Lung (tissue), 12 donors: ENCODE results near the gene ZFAND6. TPM values are rescaled to one million over a fixed set of nuclear protein-coding genes. Genes with fewer than 3 reads are reported as not detected.
A peak's percentile ranks its signal among the peaks of the same experiment; 100 is the strongest.

Experiments
- ATAC-seq: fragments of 200-7000 bp; cut with Tn5 transposase; one replicate; pipeline ENCODE4 v1.9.1; 2020; ENCODE audit warnings: moderate number of reproducible peaks; ENCODE audit not compliant: insufficient read depth, low FRiP score
- DNase-seq, 3 donors: peaks; one replicate each; pipeline ENCODE4 v3.0.0-alpha.2; 2013 to 2017
- H3K27ac ChIP-seq, 2 donors: one replicate each; pipeline ENCODE4 v1.5.1; 2013; ENCODE audit warnings: mild to moderate bottlenecking in 2 of 2, moderate library complexity in 2 of 2, control low read depth in 1 of 2, inconsistent platforms in 1 of 2, low read depth in 1 of 2, low read length in 1 of 2
- H3K27me3 ChIP-seq, 3 donors: one replicate each; pipeline ENCODE4 v1.5.1; 2013; ENCODE audit warnings: low read length in 2 of 3; ENCODE audit not compliant: control insufficient read depth in 3 of 3, insufficient read depth in 3 of 3
- H3K36me3 ChIP-seq, 4 donors: one replicate each; pipeline ENCODE4 v1.5.1; 2013; ENCODE audit warnings: low read length in 4 of 4, mild to moderate bottlenecking in 1 of 4, moderate library complexity in 1 of 4; ENCODE audit not compliant: control insufficient read depth in 4 of 4, insufficient read depth in 4 of 4
- H3K4me1 ChIP-seq, 5 donors: one replicate each; pipeline ENCODE4 v1.5.1; 2013; ENCODE audit warnings: low read length in 5 of 5, mild to moderate bottlenecking in 2 of 5, moderate library complexity in 1 of 5; ENCODE audit not compliant: control insufficient read depth in 5 of 5, insufficient read depth in 5 of 5
- H3K4me3 ChIP-seq: one replicate; pipeline ENCODE4 v1.5.1; 2013; ENCODE audit warnings: mild to moderate bottlenecking, control low read depth, moderate library complexity
- H3K9ac ChIP-seq, 2 donors: one replicate each; pipeline ENCODE4 v1.5.1; 2013; ENCODE audit warnings: low read length in 2 of 2, control low read depth in 1 of 2; ENCODE audit not compliant: insufficient read depth in 1 of 2
- H3K9me3 ChIP-seq, 4 donors: one replicate each; pipeline ENCODE4 v1.5.1; 2013; ENCODE audit warnings: low read length in 3 of 4, mild to moderate bottlenecking in 1 of 4, moderate library complexity in 1 of 4; ENCODE audit not compliant: control insufficient read depth in 4 of 4, insufficient read depth in 3 of 4
- CTCF ChIP-seq: IDR thresholded peaks from 2 replicates; pipeline ENCODE4 v1.5.1; 2012; ENCODE audit warnings: mild to moderate bottlenecking; ENCODE audit errors: control extremely low read depth, extremely low read depth
- WGBS, 2 donors: extraction: QIAGEN DNeasy Blood & Tissue Kit; methylation state at CpG; one replicate each; pipeline ENCODE4 v1.1.7; 2013; 5-methylcytosine and 5-hydroxymethylcytosine counted together
- polyA plus RNA-seq, 2 donors: library from polyadenylated mRNA; stranded (reverse); fragments of 200-250 nt; gene quantifications; one replicate each; pipeline ENCODE4 v1.2.1, GENCODE V29; 2013
- total RNA-seq, 2 donors: library from RNA; depleted of rRNA in 1 of 2; stranded (reverse); fragments of >200 nt in 1 of 2; gene quantifications; one replicate each; pipeline ENCODE4 v1.2.1, GENCODE V29; 2014 to 2021
- donor health status: control.
- donor health status: control.
- donor health status: Bipolar disorder and iron deficiency.
- donor health status: healthy.
- donor health status: DM: yes; HTN: yes; CAD: no.

The ZFAND6 gene
- total and polyA plus RNA-seq, 4 donors = 49.6 to 160 (median 81.4) TPM

DNA sequence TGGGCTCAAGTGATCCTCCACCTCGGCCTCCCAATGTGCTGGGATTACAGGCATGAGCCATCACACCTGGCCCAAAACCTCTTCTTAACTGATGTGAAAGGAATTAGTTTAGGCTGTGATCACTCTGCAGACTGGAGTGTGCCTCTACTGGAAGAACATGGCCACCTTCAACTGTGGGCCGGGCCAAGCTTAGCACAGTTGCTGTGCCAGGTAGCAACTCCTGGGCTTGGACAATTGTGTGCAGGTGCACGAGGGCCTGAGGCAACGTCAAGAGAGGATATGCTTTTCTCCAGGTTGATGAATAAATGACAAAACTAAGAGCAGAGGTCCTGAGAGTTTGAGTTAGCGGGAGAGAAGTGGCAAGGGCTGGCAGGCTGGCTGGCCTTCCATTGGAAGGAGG is 99.8 kb downstream of the ZFAND6 start:
- Histone ChIP-seq H3K4me1 (peaks cover 0 to 45% (median 32%) of the 10 kb centered on the region in 5 donors), H3K36me3 (peaks cover 0 to 30% (median 14%) of the 10 kb centered on the region in 4 donors), H3K9ac (no peak overlapping the region), H3K27ac (no peak overlapping the region), H3K27me3 (no peaks in the 10 kb centered on the region), H3K4me3 (no peak overlapping the region), H3K9me3 (no peaks in the 10 kb centered on the region)
- DNase-seq = no peak
- ATAC-seq = no peak
- no peak for TF ChIP-seq CTCF
- WGBS, 2 donors = 97 to 98% methylated on average over 5 of the region's 5 CpGs

GRCh38 chr15:80159811-80160569 is 100.5 kb downstream of the ZFAND6 start:
- Histone ChIP-seq H3K9me3 (no peaks in the 10 kb centered on the region), H3K36me3 (peaks cover 0 to 32% (median 14%) of the 10 kb centered on the region in 4 donors), H3K27me3 (no peaks in the 10 kb centered on the region), H3K4me1 (peaks cover 0 to 39% (median 26%) of the 10 kb centered on the region in 5 donors), H3K27ac (peak overlapping the region in 1 of 2 donors; percentile 92), H3K4me3 (no peak overlapping the region), H3K9ac (no peak overlapping the region)
- WGBS, 2 donors = 88 to 92% methylated on average over 12 of the region's 12 CpGs
- DNase-seq (no peak), ATAC-seq (no peak)
- no peak for TF ChIP-seq CTCF

- Histone ChIP-seq H3K4me1 (peaks cover 0 to 39% (median 26%) of the 10 kb centered on the region in 5 donors), H3K27me3 (no peaks in the 10 kb centered on the region), H3K9me3 (no peaks in the 10 kb centered on the region), H3K9ac (no peak overlapping the region), H3K4me3 (no peak overlapping the region), H3K36me3 (peaks cover 0 to 30% (median 14%) of the 10 kb centered on the region in 4 donors), H3K27ac (peak overlapping the region in 1 of 2 donors; percentile 92)
- no peak for TF ChIP-seq CTCF
- 29 to 47% methylated on average over 7 of the region's 7 CpGs for WGBS, 2 donors
- peak; percentile 89 for ATAC-seq
- peak; percentile 72 to 86 (median 72) for DNase-seq
These were observed 101.2 kb downstream of the ZFAND6 start for GRCh38 chr15:80160570-80161156.
